Measurements from ENCODE around the gene FGFBP1.

DNA sequence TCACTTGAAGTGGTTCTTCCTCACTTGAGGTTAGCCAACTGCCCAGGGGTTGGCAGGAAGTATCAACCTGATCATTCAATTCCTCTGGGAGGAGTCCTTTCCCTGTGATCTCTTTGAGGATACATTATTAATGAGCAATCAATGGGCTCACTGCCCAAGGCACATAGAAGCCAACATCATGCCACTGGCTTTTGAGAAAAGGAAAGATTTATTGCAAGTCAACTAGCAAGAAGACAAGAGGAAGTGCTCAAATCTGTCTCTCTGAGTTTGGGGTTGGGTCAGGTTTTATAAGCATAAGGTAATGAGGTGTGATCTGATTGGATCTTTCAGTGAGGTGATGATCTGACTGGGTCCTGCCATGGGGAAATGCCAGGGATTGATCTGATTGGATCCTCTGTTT lies 39.6 kb downstream of the FGFBP1 start:
- no peak for TF ChIP-seq POLR2A (IDR thresholded peaks at IDR 0.05; ENCODE audit: low read depth, low read length)
- no peak for TF ChIP-seq BHLHE40 (IDR thresholded peaks at IDR 0.05; ENCODE audit: low read depth, low read length)
- TF ChIP-seq MXI1 (IDR thresholded peaks at IDR 0.05; ENCODE audit: borderline replicate concordance, low read depth, low read length), result no peak
- TF ChIP-seq, protein P1, sequence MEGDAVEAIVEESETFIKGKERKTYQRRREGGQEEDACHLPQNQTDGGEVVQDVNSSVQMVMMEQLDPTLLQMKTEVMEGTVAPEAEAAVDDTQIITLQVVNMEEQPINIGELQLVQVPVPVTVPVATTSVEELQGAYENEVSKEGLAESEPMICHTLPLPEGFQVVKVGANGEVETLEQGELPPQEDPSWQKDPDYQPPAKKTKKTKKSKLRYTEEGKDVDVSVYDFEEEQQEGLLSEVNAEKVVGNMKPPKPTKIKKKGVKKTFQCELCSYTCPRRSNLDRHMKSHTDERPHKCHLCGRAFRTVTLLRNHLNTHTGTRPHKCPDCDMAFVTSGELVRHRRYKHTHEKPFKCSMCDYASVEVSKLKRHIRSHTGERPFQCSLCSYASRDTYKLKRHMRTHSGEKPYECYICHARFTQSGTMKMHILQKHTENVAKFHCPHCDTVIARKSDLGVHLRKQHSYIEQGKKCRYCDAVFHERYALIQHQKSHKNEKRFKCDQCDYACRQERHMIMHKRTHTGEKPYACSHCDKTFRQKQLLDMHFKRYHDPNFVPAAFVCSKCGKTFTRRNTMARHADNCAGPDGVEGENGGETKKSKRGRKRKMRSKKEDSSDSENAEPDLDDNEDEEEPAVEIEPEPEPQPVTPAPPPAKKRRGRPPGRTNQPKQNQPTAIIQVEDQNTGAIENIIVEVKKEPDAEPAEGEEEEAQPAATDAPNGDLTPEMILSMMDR (conservative IDR thresholded peaks at IDR 0.05; ENCODE audit: low read depth, low read length), result no peak
- TF ChIP-seq, protein P2, sequence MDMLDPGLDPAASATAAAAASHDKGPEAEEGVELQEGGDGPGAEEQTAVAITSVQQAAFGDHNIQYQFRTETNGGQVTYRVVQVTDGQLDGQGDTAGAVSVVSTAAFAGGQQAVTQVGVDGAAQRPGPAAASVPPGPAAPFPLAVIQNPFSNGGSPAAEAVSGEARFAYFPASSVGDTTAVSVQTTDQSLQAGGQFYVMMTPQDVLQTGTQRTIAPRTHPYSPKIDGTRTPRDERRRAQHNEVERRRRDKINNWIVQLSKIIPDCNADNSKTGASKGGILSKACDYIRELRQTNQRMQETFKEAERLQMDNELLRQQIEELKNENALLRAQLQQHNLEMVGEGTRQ (IDR thresholded peaks at IDR 0.05; ENCODE audit: low read depth, low read length), result no peak
- no peak for TF ChIP-seq RAD21 (IDR thresholded peaks at IDR 0.05; ENCODE audit: low read length)
- TF ChIP-seq RCOR1 (IDR thresholded peaks at IDR 0.05; ENCODE audit: insufficient replicate concordance, low read length), result no peak
- TF ChIP-seq MAZ (IDR thresholded peaks at IDR 0.05; ENCODE audit: borderline replicate concordance, low read depth, low read length), result no peak
- TF ChIP-seq CEBPB (IDR thresholded peaks at IDR 0.05; ENCODE audit: low read depth, low read length), result no peak
- no peak for TF ChIP-seq RFX5 (IDR thresholded peaks at IDR 0.05; ENCODE audit: low read depth, low read length)
- no peak for TF ChIP-seq SMC3 (IDR thresholded peaks at IDR 0.05; ENCODE audit: low read depth, low read length)
- no peak for TF ChIP-seq MAFK (IDR thresholded peaks at IDR 0.05; ENCODE audit: low read depth, low read length)
- no peak for TF ChIP-seq ELK1 (IDR thresholded peaks at IDR 0.05; ENCODE audit: borderline replicate concordance, low read depth, low read length)
- TF ChIP-seq FOS (IDR thresholded peaks at IDR 0.05; ENCODE audit: low read depth, low read length), result no peak

All from IMR-90 (cell line).